Activated T-helper 17 cell treated with anti-CD3 and anti-CD28 coated beads, Interleukin-2, amount 50 U/mL, for 72 hours (primary cell): ENCODE measurements around the gene RAB3GAP1. TPM values are rescaled to one million over a fixed set of nuclear protein-coding genes. Genes with fewer than 3 reads are reported as not detected.
"Not testable (repeated sequence)": the region's sequence is repeated elsewhere in the genome, so short reads cannot be mapped to it uniquely, and the experiment has no call there.

Experiments
- ATAC-seq: fragments of 150-1000 bp; cut with Tn5 transposase; replicated peaks from 2 replicates; pipeline ENCODE4 v1.10.0; 2021; ENCODE audit warnings: mild to moderate bottlenecking, moderate library complexity
- H3K27ac Mint-ChIP-seq: one replicate; pipeline ENCODE4 v1.8.0; 2022; ENCODE audit warnings: mixed read lengths
- H3K27me3 Mint-ChIP-seq: one replicate; pipeline ENCODE4 v1.8.0; 2022; ENCODE audit warnings: mixed read lengths
- H3K36me3 Mint-ChIP-seq: one replicate; pipeline ENCODE4 v1.8.0; 2022; ENCODE audit warnings: low read depth, mild to moderate bottlenecking, mixed read lengths
- H3K4me1 Mint-ChIP-seq: one replicate; pipeline ENCODE4 v1.8.0; 2022; ENCODE audit warnings: mixed read lengths
- H3K4me3 Mint-ChIP-seq: one replicate; pipeline ENCODE4 v1.8.0; 2022; ENCODE audit warnings: mild to moderate bottlenecking, mixed read lengths
- H3K9me3 Mint-ChIP-seq: one replicate; pipeline ENCODE4 v1.8.0; 2022; ENCODE audit warnings: mixed read lengths
- total RNA-seq, 2 donors: library from RNA; stranded (reverse); gene quantifications; one replicate each; pipeline ENCODE4 v1.2.3, GENCODE V29; 2022

RAB3GAP1 gene
- total RNA-seq, 2 donors from 2014 or later, result 19.9 to 28.3 TPM

- no peaks in the 10 kb centered on the region for H3K27me3 Mint-ChIP-seq
- H3K27ac Mint-ChIP-seq, result no peak overlapping the region
- ATAC-seq, result no peak
- peaks cover 7% of the 10 kb centered on the region for H3K9me3 Mint-ChIP-seq
- H3K36me3 Mint-ChIP-seq, result peaks cover 32% of the 10 kb centered on the region
- H3K4me1 Mint-ChIP-seq, result peaks cover 17% of the 10 kb centered on the region
- H3K4me3 Mint-ChIP-seq, result no peak overlapping the region
Observed at GRCh38 chr2:135076556-135076955, 24.5 kb downstream of the RAB3GAP1 start.

DNA sequence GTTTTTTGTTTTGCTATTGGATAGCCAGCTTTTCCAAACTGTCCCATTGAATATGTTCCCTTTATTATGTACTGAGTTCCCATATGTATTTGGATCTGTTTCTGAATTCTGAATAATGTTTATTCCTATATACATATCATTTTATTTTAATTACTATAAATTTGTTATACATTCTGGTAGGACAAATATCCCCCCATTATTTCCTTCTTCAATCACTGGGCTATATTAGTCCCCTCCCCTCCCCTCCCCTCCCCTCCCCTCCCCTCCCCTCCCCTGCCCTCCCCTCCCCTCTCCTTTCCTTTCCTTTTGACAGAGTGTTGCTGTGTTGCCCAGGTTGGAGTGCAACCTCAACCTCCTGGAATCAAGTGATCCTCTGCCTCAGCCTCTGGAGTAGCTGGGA, 26.3 kb downstream of the RAB3GAP1 start:
- Mint-ChIP-seq H3K36me3 (peaks cover 34% of the 10 kb centered on the region), H3K9me3 (no peaks in the 10 kb centered on the region), H3K4me3 (no peak overlapping the region), H3K27ac (no peak overlapping the region), H3K27me3 (no peaks in the 10 kb centered on the region), H3K4me1 (peaks cover 10% of the 10 kb centered on the region)
- no peak for ATAC-seq

GRCh38 chr2:135086222-135086621, 34.1 kb downstream of the RAB3GAP1 start:
- peak; percentile 72 for ATAC-seq
- Mint-ChIP-seq H3K27ac (no peak overlapping the region), H3K36me3 (peaks cover 39% of the 10 kb centered on the region)

GRCh38 chr2:135089597-135089996, 37.5 kb downstream of the RAB3GAP1 start:
- Mint-ChIP-seq H3K36me3 (peaks cover 51% of the 10 kb centered on the region), H3K4me1 (peaks cover 20% of the 10 kb centered on the region)
- H3K4me3 Mint-ChIP-seq, H3K27me3 Mint-ChIP-seq, ATAC-seq, H3K27ac Mint-ChIP-seq, H3K9me3 Mint-ChIP-seq: not testable (repeated sequence)

More at GRCh38 chr2:135086222-135086621, 34.1 kb downstream of the RAB3GAP1 start:
- Mint-ChIP-seq H3K9me3 (no peaks in the 10 kb centered on the region), H3K4me3 (peak overlapping the region; percentile 9), H3K4me1 (peaks cover 20% of the 10 kb centered on the region), H3K27me3 (no peaks in the 10 kb centered on the region)

- Mint-ChIP-seq H3K4me3 (no peak overlapping the region), H3K27ac (no peak overlapping the region), H3K9me3 (no peaks in the 10 kb centered on the region), H3K27me3 (no peaks in the 10 kb centered on the region), H3K4me1 (peaks cover 9% of the 10 kb centered on the region), H3K36me3 (peaks cover 58% of the 10 kb centered on the region)
- no peak for ATAC-seq
Observed at GRCh38 chr2:135091681-135092080, 39.6 kb downstream of the RAB3GAP1 start.

GRCh38 chr2:135093193-135093592, 41.1 kb downstream of the RAB3GAP1 start:
- no peak for ATAC-seq
- peaks cover 9% of the 10 kb centered on the region for H3K4me1 Mint-ChIP-seq
- H3K36me3 Mint-ChIP-seq, result peaks cover 70% of the 10 kb centered on the region
- no peaks in the 10 kb centered on the region for H3K27me3 Mint-ChIP-seq
- no peak overlapping the region for H3K4me3 Mint-ChIP-seq
- no peak overlapping the region for H3K27ac Mint-ChIP-seq
- H3K9me3 Mint-ChIP-seq, result no peaks in the 10 kb centered on the region

- Mint-ChIP-seq H3K27ac (no peak overlapping the region), H3K27me3 (no peaks in the 10 kb centered on the region), H3K9me3 (no peaks in the 10 kb centered on the region), H3K4me3 (no peak overlapping the region), H3K4me1 (peaks cover 9% of the 10 kb centered on the region), H3K36me3 (peaks cover 70% of the 10 kb centered on the region)
- no peak for ATAC-seq
Observed at GRCh38 chr2:135093670-135094330, 41.7 kb downstream of the RAB3GAP1 start.

DNA sequence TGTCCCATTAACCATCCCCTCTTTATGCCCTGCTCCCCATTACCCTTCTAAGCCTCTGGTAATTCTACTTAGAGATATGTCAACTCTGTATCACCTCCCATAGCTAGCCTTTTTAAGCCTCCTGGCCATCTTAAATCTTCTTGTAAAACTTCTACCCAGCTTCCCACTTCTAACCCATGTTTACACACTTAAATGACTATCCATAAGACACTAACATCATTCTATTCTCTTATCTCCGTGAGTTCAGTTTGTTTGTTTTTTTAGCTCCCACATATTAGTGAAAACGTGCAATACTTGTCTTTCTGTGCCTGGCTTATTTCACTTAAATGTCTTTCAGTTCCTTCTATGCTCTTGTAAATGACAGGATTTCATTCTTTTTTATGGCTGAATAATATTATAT, 42.4 kb downstream of the RAB3GAP1 start:
- no peak for ATAC-seq
- Mint-ChIP-seq H3K27ac (no peak overlapping the region), H3K36me3 (peaks cover 69% of the 10 kb centered on the region), H3K27me3 (no peaks in the 10 kb centered on the region), H3K9me3 (no peaks in the 10 kb centered on the region), H3K4me1 (peaks cover 9% of the 10 kb centered on the region), H3K4me3 (no peak overlapping the region)

- H3K27ac Mint-ChIP-seq, result no peak overlapping the region
- ATAC-seq, result no peak
Observed at GRCh38 chr2:135095591-135095990, 43.5 kb downstream of the RAB3GAP1 start.

DNA sequence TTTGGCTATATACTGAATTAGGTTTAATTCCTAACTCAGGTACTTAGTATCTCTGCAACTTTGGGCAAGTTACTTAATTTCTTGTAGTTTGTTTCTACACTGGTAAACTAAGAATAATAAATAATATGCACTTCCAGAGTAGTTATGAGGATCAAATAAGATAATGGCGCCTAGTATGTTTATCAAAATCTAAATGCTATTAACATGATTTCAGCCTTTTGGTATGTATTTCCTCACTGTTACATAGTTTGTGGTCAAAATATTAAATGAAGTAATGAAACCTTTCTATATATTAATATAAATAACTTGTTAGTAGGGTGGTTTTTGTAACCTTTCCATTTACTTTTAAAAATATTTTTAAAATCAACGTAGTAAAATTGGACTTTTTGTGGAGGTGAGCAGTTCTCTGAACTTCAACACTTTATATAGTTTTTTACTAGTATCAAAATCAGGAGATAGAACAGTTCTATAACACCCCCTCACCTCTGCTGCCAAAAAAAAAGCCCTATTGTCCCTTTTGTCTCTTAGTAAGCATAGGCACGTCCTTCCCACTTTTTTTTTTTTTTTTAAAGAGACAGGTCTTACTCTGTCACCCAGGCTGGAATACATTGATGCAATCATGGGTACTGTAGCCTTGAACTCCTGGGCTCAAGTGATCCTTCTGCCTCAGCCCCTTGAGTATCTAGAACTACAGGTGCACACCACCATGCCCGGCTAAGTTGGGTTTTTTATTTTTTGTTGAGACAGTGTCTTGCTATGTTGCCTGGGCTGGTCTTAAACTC, 44.8 kb downstream of the RAB3GAP1 start:
- ATAC-seq, result no peak
- Mint-ChIP-seq H3K27ac (no peak overlapping the region), H3K9me3 (peaks cover 2% of the 10 kb centered on the region), H3K27me3 (no peaks in the 10 kb centered on the region), H3K4me3 (no peak overlapping the region), H3K36me3 (peaks cover 63% of the 10 kb centered on the region), H3K4me1 (peaks cover 9% of the 10 kb centered on the region)

More at GRCh38 chr2:135095591-135095990, 43.5 kb downstream of the RAB3GAP1 start:
- no peaks in the 10 kb centered on the region for H3K9me3 Mint-ChIP-seq
- H3K4me3 Mint-ChIP-seq, result no peak overlapping the region
- peaks cover 68% of the 10 kb centered on the region for H3K36me3 Mint-ChIP-seq
- peaks cover 9% of the 10 kb centered on the region for H3K4me1 Mint-ChIP-seq
- no peaks in the 10 kb centered on the region for H3K27me3 Mint-ChIP-seq

GRCh38 chr2:135097532-135098231, 45.6 kb downstream of the RAB3GAP1 start:
- Mint-ChIP-seq H3K9me3 (peaks cover 3% of the 10 kb centered on the region), H3K36me3 (peaks cover 62% of the 10 kb centered on the region), H3K27me3 (no peaks in the 10 kb centered on the region), H3K4me1 (peaks cover 5% of the 10 kb centered on the region), H3K4me3 (no peak overlapping the region), H3K27ac (no peak overlapping the region)
- ATAC-seq, result no peak

GRCh38 chr2:135099802-135100483, 47.9 kb downstream of the RAB3GAP1 start:
- H3K4me1 Mint-ChIP-seq, result peaks cover 4% of the 10 kb centered on the region
- peaks cover 8% of the 10 kb centered on the region for H3K9me3 Mint-ChIP-seq
- no peak overlapping the region for H3K27ac Mint-ChIP-seq
- ATAC-seq, result no peak
- H3K27me3 Mint-ChIP-seq, result no peaks in the 10 kb centered on the region
- H3K4me3 Mint-ChIP-seq, result no peak overlapping the region
- H3K36me3 Mint-ChIP-seq, result peaks cover 57% of the 10 kb centered on the region

- no peak for ATAC-seq
- H3K4me1 Mint-ChIP-seq, result peaks cover 4% of the 10 kb centered on the region
- H3K9me3 Mint-ChIP-seq, result peaks cover 8% of the 10 kb centered on the region
- H3K27ac Mint-ChIP-seq, result no peak overlapping the region
- H3K4me3 Mint-ChIP-seq, result no peak overlapping the region
- peaks cover 41% of the 10 kb centered on the region for H3K36me3 Mint-ChIP-seq
- no peaks in the 10 kb centered on the region for H3K27me3 Mint-ChIP-seq
Observed at GRCh38 chr2:135103843-135104242, 51.8 kb downstream of the RAB3GAP1 start.
